SK-N-SH treated with all-trans-retinoic acid at 6 μM for 48 hours (cell line): Measurements from ENCODE around the gene PRSS1.
"Not testable (repeated sequence)": the region's sequence is repeated elsewhere in the genome, so short reads cannot be mapped to it uniquely, and the experiment has no call there.

Experiments used
- ATAC-seq: fragments of 200-7000 bp; cut with Tn5 transposase; 3 replicates; pipeline ENCODE4 v1.9.1; 2020; ENCODE audit warnings: mild to moderate bottlenecking, moderate library complexity
- ARNTL ChIP-seq: fragments of 450-650 bp; formaldehyde crosslinking; IDR thresholded peaks from 2 replicates; pipeline ENCODE4 v1.5.0; 2020; ENCODE audit warnings: low read depth, mild to moderate bottlenecking, moderate library complexity, borderline replicate concordance
- CSDC2 ChIP-seq: fragments of 250-450 bp; sonication (Bioruptor Pico); IDR thresholded peaks from 2 replicates; pipeline ENCODE4 v1.5.0; 2020; ENCODE audit warnings: mild to moderate bottlenecking, moderate library complexity
- CSRNP3 ChIP-seq: fragments of 250-450 bp; sonication (Bioruptor Pico); IDR thresholded peaks from 2 replicates; pipeline ENCODE4 v1.5.1; 2021; ENCODE audit warnings: mild to moderate bottlenecking, moderate library complexity
- ESRRG ChIP-seq: fragments of 250-450 bp; sonication (Bioruptor Pico); IDR thresholded peaks from 2 replicates; pipeline ENCODE4 v1.6.1; 2021; ENCODE audit warnings: mild to moderate bottlenecking
- GLIS3 ChIP-seq: fragments of 250-450 bp; sonication (Bioruptor Pico); IDR thresholded peaks from 2 replicates; pipeline ENCODE4 v1.5.0; 2020; ENCODE audit warnings: mild to moderate bottlenecking, moderate library complexity
- ISL1 ChIP-seq: fragments of 250-450 bp; sonication (Bioruptor Pico); IDR thresholded peaks from 2 replicates; pipeline ENCODE4 v2.1.2; 2022; ENCODE audit warnings: mild to moderate bottlenecking, moderate library complexity
- OSR1 ChIP-seq: fragments of 250-450 bp; sonication (Bioruptor Pico); IDR thresholded peaks from 2 replicates; pipeline ENCODE4 v1.8.0; 2022; ENCODE audit warnings: moderate library complexity, mild to moderate bottlenecking, inconsistent platforms
- PATZ1 ChIP-seq: fragments of 250-450 bp; sonication (Bioruptor Pico); IDR thresholded peaks from 2 replicates; pipeline ENCODE4 v1.8.0; 2020; ENCODE audit warnings: mild to moderate bottlenecking, moderate library complexity, borderline replicate concordance
- POU6F1 ChIP-seq: fragments of 250-450 bp; sonication (Bioruptor Pico); IDR thresholded peaks from 2 replicates; pipeline ENCODE4 v1.8.0; 2021; ENCODE audit warnings: low read depth, mild to moderate bottlenecking, moderate library complexity, borderline replicate concordance
- PPARA ChIP-seq: fragments of 250-450 bp; sonication (Bioruptor Pico); IDR thresholded peaks from 2 replicates; pipeline ENCODE4 v1.5.0; 2020; ENCODE audit warnings: mild to moderate bottlenecking, borderline replicate concordance
- RARB ChIP-seq: fragments of 250-450 bp; sonication (Bioruptor Pico); IDR thresholded peaks from 2 replicates; pipeline ENCODE4 v1.8.0; 2021; ENCODE audit warnings: mild to moderate bottlenecking, moderate library complexity
- TCF4 ChIP-seq: fragments of 250-450 bp; sonication (Bioruptor Pico); IDR thresholded peaks from 2 replicates; pipeline ENCODE4 v1.8.0; 2021; ENCODE audit warnings: mild to moderate bottlenecking, moderate library complexity, borderline replicate concordance
- TOX ChIP-seq: fragments of 250-450 bp; sonication (Bioruptor Pico); IDR thresholded peaks from 2 replicates; pipeline ENCODE4 v1.8.0; 2021; ENCODE audit warnings: mild to moderate bottlenecking, moderate library complexity, borderline replicate concordance
- TSHZ2 ChIP-seq: fragments of 250-450 bp; sonication (Bioruptor Pico); IDR thresholded peaks from 2 replicates; pipeline ENCODE4 v1.5.0; 2020; ENCODE audit warnings: mild to moderate bottlenecking, moderate library complexity
- ZC3H10 ChIP-seq: fragments of 250-450 bp; sonication (Bioruptor Pico); IDR thresholded peaks from 2 replicates; pipeline ENCODE4 v1.5.1; 2021; ENCODE audit warnings: mild to moderate bottlenecking, moderate library complexity
- ZFP3 ChIP-seq: fragments of 250-450 bp; sonication (Bioruptor Pico); IDR thresholded peaks from 2 replicates; pipeline ENCODE4 v1.5.0; 2020; ENCODE audit warnings: mild to moderate bottlenecking, moderate library complexity
- ZFP30 ChIP-seq: fragments of 450-650 bp; formaldehyde crosslinking; IDR thresholded peaks from 2 replicates; pipeline ENCODE4 v1.5.0; 2022; ENCODE audit warnings: mild to moderate bottlenecking, moderate library complexity
- ZNF565 ChIP-seq: fragments of 450-650 bp; formaldehyde crosslinking; conservative IDR thresholded peaks from 2 replicates; pipeline ENCODE4 v1.5.0; 2020; ENCODE audit warnings: low read depth, mild to moderate bottlenecking, moderate library complexity
- ZNF70 ChIP-seq: fragments of 450-650 bp; formaldehyde crosslinking; IDR thresholded peaks from 2 replicates; pipeline ENCODE4 v1.5.0; 2020; ENCODE audit warnings: mild to moderate bottlenecking, moderate library complexity
- ZNF8 ChIP-seq: fragments of 450-650 bp; formaldehyde crosslinking; IDR thresholded peaks from 2 replicates; pipeline ENCODE4 v1.5.0; 2020; ENCODE audit warnings: mild to moderate bottlenecking, moderate library complexity

Gene PRSS1

GRCh38 chr7:142759433-142759832 is 10.2 kb downstream of the PRSS1 start:
- ATAC-seq = no peak
- TF ChIP-seq PPARA (CRISPR knock-in tag) (no peak), ZC3H10 (CRISPR knock-in tag) (no peak), CSRNP3 (CRISPR knock-in tag) (no peak), OSR1 (CRISPR knock-in tag) (no peak), PATZ1 (CRISPR knock-in tag) (no peak), ZNF70 (no peak), ARNTL (CRISPR knock-in tag) (no peak), ISL1 (CRISPR knock-in tag) (no peak), ZNF8 (CRISPR knock-in tag) (no peak), CSDC2 (CRISPR knock-in tag) (no peak), TOX (CRISPR knock-in tag) (no peak), RARB (CRISPR knock-in tag) (no peak), ESRRG (CRISPR knock-in tag) (no peak), TCF4 (CRISPR knock-in tag) (no peak), ZFP3 (CRISPR knock-in tag) (no peak), GLIS3 (no peak)

- no peak for ATAC-seq
- TF ChIP-seq GLIS3 = no peak
- no peak for TF ChIP-seq ISL1 (CRISPR knock-in tag)
- TF ChIP-seq PATZ1 (CRISPR knock-in tag) = no peak
- TF ChIP-seq POU6F1 = no peak
- TF ChIP-seq TCF4 (CRISPR knock-in tag) = no peak
- TF ChIP-seq ZNF565 (CRISPR knock-in tag) = no peak
- TF ChIP-seq ZNF70 = no peak
- no peak for TF ChIP-seq ARNTL (CRISPR knock-in tag)
- TF ChIP-seq ZNF8 (CRISPR knock-in tag) = no peak
- TF ChIP-seq ZFP30 (CRISPR knock-in tag) = no peak
- no peak for TF ChIP-seq TSHZ2 (CRISPR knock-in tag)
- TF ChIP-seq ZFP3 (CRISPR knock-in tag) = no peak
Measured at GRCh38 chr7:142760071-142760642, 10.9 kb downstream of the PRSS1 start.

GRCh38 chr7:142761606-142762005 is 12.3 kb downstream of the PRSS1 start:
- ATAC-seq = not testable (repeated sequence)
